Measurements from ENCODE around the gene EFCAB8.

EFCAB8 gene

GRCh38 chr20:32841632-32842031 lies 17.1 kb upstream of the EFCAB8 start:
- H3K4me2 ChIP-seq (ENCODE audit: low read length, poor library complexity, severe bottlenecking) = no peak overlapping the region
- no peak overlapping the region for H2BK12ac ChIP-seq (ENCODE audit: low read length in 2 of 2)
- no peak overlapping the region for H3K4ac ChIP-seq (ENCODE audit: low read depth in 1 of 2, low read length in 2 of 2)
- H3K9ac ChIP-seq (ENCODE audit: low read length) = no peak overlapping the region
- H3K23ac ChIP-seq (ENCODE audit: low read length in 2 of 2) = no peak overlapping the region
- no peak overlapping the region for H4K91ac ChIP-seq (ENCODE audit: low read length)
- H2BK15ac ChIP-seq (ENCODE audit: low read depth, poor library complexity, severe bottlenecking) = no peak overlapping the region
- H2BK5ac ChIP-seq (ENCODE audit: low read depth, low read length, poor library complexity, severe bottlenecking) = no peak overlapping the region
- peaks cover 45 to 82% of the 10 kb centered on the region in 2 experiments for H3K36me3 ChIP-seq (ENCODE audit: control insufficient read depth in 1 of 2, insufficient read depth in 2 of 2, low read depth in 1 of 2, low read length in 2 of 2)
- 85% methylated on average over 2 of the region's 2 CpGs for WGBS
- no peaks in the 10 kb centered on the region for H3K9me3 ChIP-seq (ENCODE audit: control insufficient read depth, low read length)
- H3K27me3 ChIP-seq (ENCODE audit: control insufficient read depth in 1 of 2, insufficient read depth in 1 of 2, low read length in 2 of 2) = no peaks in the 10 kb centered on the region
- no peak overlapping the region for H2AFZ ChIP-seq (ENCODE audit: low read depth, low read length)
- H3K4me3 ChIP-seq (ENCODE audit: insufficient read depth in 1 of 2, low read depth in 1 of 2, low read length in 2 of 2) = no peak overlapping the region
- H3K79me1 ChIP-seq (replicated peaks; ENCODE audit: low read length, poor library complexity, severe bottlenecking) = peaks cover 38% of the 10 kb centered on the region
- H2AK5ac ChIP-seq (ENCODE audit: low read length, severe bottlenecking) = no peak overlapping the region
- H3K18ac ChIP-seq (ENCODE audit: low read depth in 1 of 2, low read length in 2 of 2) = no peak overlapping the region
- H3K27ac ChIP-seq (ENCODE audit: low read length, poor library complexity, severe bottlenecking) = no peak overlapping the region
- H2BK120ac ChIP-seq (ENCODE audit: low read depth, low read length) = no peak overlapping the region
- H3K4me1 ChIP-seq (ENCODE audit: control insufficient read depth, insufficient read depth, low read depth, low read length) = peaks cover 4% of the 10 kb centered on the region
- no peak overlapping the region for H3K14ac ChIP-seq (ENCODE audit: low read length in 2 of 2)
- no peak overlapping the region for H4K8ac ChIP-seq (ENCODE audit: low read length)
- DNase-seq = no peak

- Histone ChIP-seq H3K4me1 (ENCODE audit: control insufficient read depth, insufficient read depth, low read depth, low read length) (peaks cover 4% of the 10 kb centered on the region), H3K14ac (ENCODE audit: low read length in 2 of 2) (no peak overlapping the region), H4K91ac (ENCODE audit: low read length) (no peak overlapping the region), H3K27me3 (ENCODE audit: control insufficient read depth in 1 of 2, insufficient read depth in 1 of 2, low read length in 2 of 2) (no peaks in the 10 kb centered on the region), H3K27ac (ENCODE audit: low read length, poor library complexity, severe bottlenecking) (no peak overlapping the region), H3K36me3 (ENCODE audit: control insufficient read depth in 1 of 2, insufficient read depth in 2 of 2, low read depth in 1 of 2, low read length in 2 of 2) (peaks cover 44 to 83% of the 10 kb centered on the region in 2 experiments), H2AK5ac (ENCODE audit: low read length, severe bottlenecking) (no peak overlapping the region), H2BK120ac (ENCODE audit: low read depth, low read length) (no peak overlapping the region), H3K9ac (ENCODE audit: low read length) (no peak overlapping the region), H2BK5ac (ENCODE audit: low read depth, low read length, poor library complexity, severe bottlenecking) (no peak overlapping the region), H3K9me3 (ENCODE audit: control insufficient read depth, low read length) (no peaks in the 10 kb centered on the region), H3K18ac (ENCODE audit: low read depth in 1 of 2, low read length in 2 of 2) (no peak overlapping the region), H3K23ac (ENCODE audit: low read length in 2 of 2) (no peak overlapping the region), H2BK15ac (ENCODE audit: low read depth, poor library complexity, severe bottlenecking) (no peak overlapping the region), H3K4me3 (ENCODE audit: insufficient read depth in 1 of 2, low read depth in 1 of 2, low read length in 2 of 2) (no peak overlapping the region), H3K4me2 (ENCODE audit: low read length, poor library complexity, severe bottlenecking) (no peak overlapping the region), H2AFZ (ENCODE audit: low read depth, low read length) (no peak overlapping the region), H4K8ac (ENCODE audit: low read length) (no peak overlapping the region), H2BK12ac (ENCODE audit: low read length in 2 of 2) (no peak overlapping the region), H3K4ac (ENCODE audit: low read depth in 1 of 2, low read length in 2 of 2) (no peak overlapping the region), H3K79me1 (replicated peaks; ENCODE audit: low read length, poor library complexity, severe bottlenecking) (peaks cover 36% of the 10 kb centered on the region)
- no peak for DNase-seq
- 98% methylated on average over 8 of the region's 8 CpGs for WGBS
Measured at GRCh38 chr20:32842688-32843524, 15.8 kb upstream of the EFCAB8 start.

- Histone ChIP-seq H3K4me1 (ENCODE audit: control insufficient read depth, insufficient read depth, low read depth, low read length) (peaks cover 4% of the 10 kb centered on the region), H3K9me3 (ENCODE audit: control insufficient read depth, low read length) (no peaks in the 10 kb centered on the region), H3K14ac (ENCODE audit: low read length in 2 of 2) (no peak overlapping the region), H4K8ac (ENCODE audit: low read length) (no peak overlapping the region), H3K27ac (ENCODE audit: low read length, poor library complexity, severe bottlenecking) (no peak overlapping the region), H3K79me1 (replicated peaks; ENCODE audit: low read length, poor library complexity, severe bottlenecking) (peaks cover 27% of the 10 kb centered on the region), H3K18ac (ENCODE audit: low read depth in 1 of 2, low read length in 2 of 2) (no peak overlapping the region), H3K23ac (ENCODE audit: low read length in 2 of 2) (no peak overlapping the region), H2BK12ac (ENCODE audit: low read length in 2 of 2) (no peak overlapping the region), H2BK15ac (ENCODE audit: low read depth, poor library complexity, severe bottlenecking) (no peak overlapping the region), H2BK5ac (ENCODE audit: low read depth, low read length, poor library complexity, severe bottlenecking) (no peak overlapping the region), H2AFZ (ENCODE audit: low read depth, low read length) (no peak overlapping the region), H2BK120ac (ENCODE audit: low read depth, low read length) (no peak overlapping the region), H3K36me3 (ENCODE audit: control insufficient read depth in 1 of 2, insufficient read depth in 2 of 2, low read depth in 1 of 2, low read length in 2 of 2) (peaks cover 33 to 78% of the 10 kb centered on the region in 2 experiments), H3K4me3 (ENCODE audit: insufficient read depth in 1 of 2, low read depth in 1 of 2, low read length in 2 of 2) (no peak overlapping the region), H3K4ac (ENCODE audit: low read depth in 1 of 2, low read length in 2 of 2) (no peak overlapping the region), H4K91ac (ENCODE audit: low read length) (no peak overlapping the region), H2AK5ac (ENCODE audit: low read length, severe bottlenecking) (no peak overlapping the region), H3K9ac (ENCODE audit: low read length) (no peak overlapping the region), H3K4me2 (ENCODE audit: low read length, poor library complexity, severe bottlenecking) (no peak overlapping the region), H3K27me3 (ENCODE audit: control insufficient read depth in 1 of 2, insufficient read depth in 1 of 2, low read length in 2 of 2) (no peaks in the 10 kb centered on the region)
- no peak for DNase-seq
- WGBS = 88% methylated on average over 2 of the region's 2 CpGs
Measured at GRCh38 chr20:32845786-32846185, 12.9 kb upstream of the EFCAB8 start.

- Histone ChIP-seq H3K4ac (ENCODE audit: low read depth in 1 of 2, low read length in 2 of 2) (no peak overlapping the region), H2BK15ac (ENCODE audit: low read depth, poor library complexity, severe bottlenecking) (no peak overlapping the region), H3K9ac (ENCODE audit: low read length) (no peak overlapping the region), H4K91ac (ENCODE audit: low read length) (no peak overlapping the region), H3K27ac (ENCODE audit: low read length, poor library complexity, severe bottlenecking) (no peak overlapping the region), H2BK5ac (ENCODE audit: low read depth, low read length, poor library complexity, severe bottlenecking) (no peak overlapping the region), H3K4me3 (ENCODE audit: insufficient read depth in 1 of 2, low read depth in 1 of 2, low read length in 2 of 2) (no peak overlapping the region), H2BK12ac (ENCODE audit: low read length in 2 of 2) (no peak overlapping the region), H3K27me3 (ENCODE audit: control insufficient read depth in 1 of 2, insufficient read depth in 1 of 2, low read length in 2 of 2) (no peaks in the 10 kb centered on the region), H3K4me2 (ENCODE audit: low read length, poor library complexity, severe bottlenecking) (no peak overlapping the region), H3K18ac (ENCODE audit: low read depth in 1 of 2, low read length in 2 of 2) (no peak overlapping the region), H3K4me1 (ENCODE audit: control insufficient read depth, insufficient read depth, low read depth, low read length) (peaks cover 4% of the 10 kb centered on the region), H3K23ac (ENCODE audit: low read length in 2 of 2) (no peak overlapping the region), H3K36me3 (ENCODE audit: control insufficient read depth in 1 of 2, insufficient read depth in 2 of 2, low read depth in 1 of 2, low read length in 2 of 2) (peaks cover 26 to 80% of the 10 kb centered on the region in 2 experiments), H3K79me1 (replicated peaks; ENCODE audit: low read length, poor library complexity, severe bottlenecking) (peaks cover 29% of the 10 kb centered on the region), H3K14ac (ENCODE audit: low read length in 2 of 2) (no peak overlapping the region), H4K8ac (ENCODE audit: low read length) (peak overlapping the region; percentile 14), H2BK120ac (ENCODE audit: low read depth, low read length) (no peak overlapping the region), H3K9me3 (ENCODE audit: control insufficient read depth, low read length) (no peaks in the 10 kb centered on the region), H2AFZ (ENCODE audit: low read depth, low read length) (no peak overlapping the region), H2AK5ac (ENCODE audit: low read length, severe bottlenecking) (no peak overlapping the region)
- WGBS = 97% methylated on average over 5 of the region's 5 CpGs
- DNase-seq = no peak
Measured at GRCh38 chr20:32846852-32847251, 11.9 kb upstream of the EFCAB8 start.
